Activated CD4-positive, CD25-positive, alpha-beta regulatory T cell (primary cell): ENCODE data around the gene GSAP.

Experiments
- DNase-seq, 4 experiments: peaks; one replicate each; lab custom pipeline; 2025; lab: John Stamatoyannopoulos, UW

GSAP gene

GRCh38 chr7:77434570-77435275 lies 18.6 kb upstream of the GSAP start:
- DNase-seq = no peak

GRCh38 chr7:77433901-77434300 lies 17.8 kb upstream of the GSAP start:
- DNase-seq = no peak

GRCh38 chr7:77430927-77431326 lies 14.8 kb upstream of the GSAP start:
- no peak for DNase-seq

- DNase-seq = no peak
Measured at GRCh38 chr7:77428777-77429231, 12.7 kb upstream of the GSAP start.

GRCh38 chr7:77427996-77428603 lies 12.0 kb upstream of the GSAP start:
- DNase-seq = no peak

- no peak for DNase-seq
Measured at GRCh38 chr7:77426521-77427051, 10.4 kb upstream of the GSAP start.

GRCh38 chr7:77426052-77426404 lies 9.9 kb upstream of the GSAP start:
- DNase-seq = no peak

- DNase-seq = no peak
Measured at GRCh38 chr7:77425101-77426051, 9.2 kb upstream of the GSAP start.

GRCh38 chr7:77422500-77422899 lies 6.4 kb upstream of the GSAP start:
- no peak for DNase-seq

- no peak for DNase-seq
Measured at GRCh38 chr7:77420986-77421672, 5.0 kb upstream of the GSAP start.

- DNase-seq = no peak
Measured at GRCh38 chr7:77420438-77420837, 4.3 kb upstream of the GSAP start.

- DNase-seq = no peak
Measured at GRCh38 chr7:77419102-77419501, 3.0 kb upstream of the GSAP start.

- DNase-seq = no peak
Measured at GRCh38 chr7:77417801-77418200, 1.7 kb upstream of the GSAP start.

- no peak for DNase-seq
Measured at GRCh38 chr7:77416621-77417371, 647 bp upstream of the GSAP start.

- no peak for DNase-seq
Measured at GRCh38 chr7:77415476-77415822, 700 bp downstream of the GSAP start.

GRCh38 chr7:77413861-77414424 lies 2.2 kb downstream of the GSAP start:
- DNase-seq = no peak

- no peak for DNase-seq
Measured at GRCh38 chr7:77413128-77413527, 3.0 kb downstream of the GSAP start.

GRCh38 chr7:77409739-77410547 lies 6.2 kb downstream of the GSAP start:
- no peak for DNase-seq

- DNase-seq = no peak
Measured at GRCh38 chr7:77409005-77409738, 7.0 kb downstream of the GSAP start.
